Measurements from ENCODE around the gene ZNF184. TPM values are rescaled to one million over a fixed set of nuclear protein-coding genes. Genes with fewer than 3 reads are reported as not detected.

The ZNF184 gene
- polyA plus RNA-seq, 1 donor from 2014 or later = 16.4 TPM

DNA sequence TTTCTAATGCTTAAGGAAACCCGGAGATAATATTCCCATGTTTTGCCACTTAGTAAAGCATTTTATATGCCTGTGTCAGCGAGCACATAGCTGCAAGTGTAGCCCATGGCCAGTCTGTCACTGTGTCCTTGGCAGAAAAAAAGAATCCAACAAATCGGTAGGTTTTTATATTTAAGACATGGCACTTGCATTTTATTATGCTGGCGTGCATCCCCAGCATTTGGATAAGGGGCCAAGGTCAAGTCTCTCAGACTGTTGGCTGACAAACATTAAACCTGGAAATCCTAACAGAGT lies 1.2 kb upstream of the ZNF184 start:
- Histone ChIP-seq H3K4me2 (ENCODE audit: low read length) (no peak overlapping the region), H3K9me3 (ENCODE audit: low read length) (no peaks in the 10 kb centered on the region), H3K27me3 (ENCODE audit: insufficient read depth, low read depth, low read length) (no peaks in the 10 kb centered on the region), H4K20me1 (ENCODE audit: insufficient read depth) (no peaks in the 10 kb centered on the region), H3K79me2 (replicated peaks; ENCODE audit: insufficient read depth, low read length) (peaks cover 15% of the 10 kb centered on the region), H3K4me3 (ENCODE audit: low read length) (peak overlapping the region; percentile 87), H3F3A (ENCODE audit: insufficient read depth, low read length, poor library complexity, severe bottlenecking) (peaks cover 4% of the 10 kb centered on the region), H3K36me3 (ENCODE audit: insufficient read depth, low read length) (no peaks in the 10 kb centered on the region), H3K9ac (ENCODE audit: low read length) (no peak overlapping the region), H3K27ac (ENCODE audit: low read length) (no peak overlapping the region), H2AFZ (ENCODE audit: low read depth, low read length) (no peak overlapping the region), H3K9me2 (ENCODE audit: insufficient read depth, low read length) (no peaks in the 10 kb centered on the region)
- no peak for TF ChIP-seq TAF1 (IDR thresholded peaks at IDR 0.05; ENCODE audit: low read depth)
- TF ChIP-seq POLR2AphosphoS5 (IDR thresholded peaks at IDR 0.05) = no peak
- no peak for TF ChIP-seq EP300 (conservative IDR thresholded peaks at IDR 0.05; ENCODE audit: poor library complexity, severe bottlenecking)
- TF ChIP-seq, protein P1, sequence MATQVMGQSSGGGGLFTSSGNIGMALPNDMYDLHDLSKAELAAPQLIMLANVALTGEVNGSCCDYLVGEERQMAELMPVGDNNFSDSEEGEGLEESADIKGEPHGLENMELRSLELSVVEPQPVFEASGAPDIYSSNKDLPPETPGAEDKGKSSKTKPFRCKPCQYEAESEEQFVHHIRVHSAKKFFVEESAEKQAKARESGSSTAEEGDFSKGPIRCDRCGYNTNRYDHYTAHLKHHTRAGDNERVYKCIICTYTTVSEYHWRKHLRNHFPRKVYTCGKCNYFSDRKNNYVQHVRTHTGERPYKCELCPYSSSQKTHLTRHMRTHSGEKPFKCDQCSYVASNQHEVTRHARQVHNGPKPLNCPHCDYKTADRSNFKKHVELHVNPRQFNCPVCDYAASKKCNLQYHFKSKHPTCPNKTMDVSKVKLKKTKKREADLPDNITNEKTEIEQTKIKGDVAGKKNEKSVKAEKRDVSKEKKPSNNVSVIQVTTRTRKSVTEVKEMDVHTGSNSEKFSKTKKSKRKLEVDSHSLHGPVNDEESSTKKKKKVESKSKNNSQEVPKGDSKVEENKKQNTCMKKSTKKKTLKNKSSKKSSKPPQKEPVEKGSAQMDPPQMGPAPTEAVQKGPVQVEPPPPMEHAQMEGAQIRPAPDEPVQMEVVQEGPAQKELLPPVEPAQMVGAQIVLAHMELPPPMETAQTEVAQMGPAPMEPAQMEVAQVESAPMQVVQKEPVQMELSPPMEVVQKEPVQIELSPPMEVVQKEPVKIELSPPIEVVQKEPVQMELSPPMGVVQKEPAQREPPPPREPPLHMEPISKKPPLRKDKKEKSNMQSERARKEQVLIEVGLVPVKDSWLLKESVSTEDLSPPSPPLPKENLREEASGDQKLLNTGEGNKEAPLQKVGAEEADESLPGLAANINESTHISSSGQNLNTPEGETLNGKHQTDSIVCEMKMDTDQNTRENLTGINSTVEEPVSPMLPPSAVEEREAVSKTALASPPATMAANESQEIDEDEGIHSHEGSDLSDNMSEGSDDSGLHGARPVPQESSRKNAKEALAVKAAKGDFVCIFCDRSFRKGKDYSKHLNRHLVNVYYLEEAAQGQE (IDR thresholded peaks at IDR 0.05; ENCODE audit: borderline replicate concordance) = no peak
- TF ChIP-seq SMC3 (conservative IDR thresholded peaks at IDR 0.05; ENCODE audit: poor library complexity) = no peak
- TF ChIP-seq EZH2 (IDR thresholded peaks at IDR 0.05; ENCODE audit: borderline replicate concordance, insufficient read depth, low read length, poor library complexity, severe bottlenecking) = no peak
- TF ChIP-seq MXI1 (conservative IDR thresholded peaks at IDR 0.05; ENCODE audit: poor library complexity, severe bottlenecking) = no peak
- no peak for TF ChIP-seq RAD21 (conservative IDR thresholded peaks at IDR 0.05)
- no peak for TF ChIP-seq CTCF (IDR thresholded peaks at IDR 0.05; ENCODE audit: poor library complexity, severe bottlenecking)

- Histone ChIP-seq H3K4me3 (ENCODE audit: low read length) (peak overlapping the region; percentile 87), H3K36me3 (ENCODE audit: insufficient read depth, low read length) (no peaks in the 10 kb centered on the region), H4K20me1 (ENCODE audit: insufficient read depth) (no peaks in the 10 kb centered on the region), H3K4me2 (ENCODE audit: low read length) (peak overlapping the region; percentile 60), H3K27me3 (ENCODE audit: insufficient read depth, low read depth, low read length) (no peaks in the 10 kb centered on the region), H3K9me2 (ENCODE audit: insufficient read depth, low read length) (no peaks in the 10 kb centered on the region), H3K27ac (ENCODE audit: low read length) (peak overlapping the region; percentile 93), H3K9ac (ENCODE audit: low read length) (peak overlapping the region; percentile 92), H2AFZ (ENCODE audit: low read depth, low read length) (peak overlapping the region; percentile 89), H3F3A (ENCODE audit: insufficient read depth, low read length, poor library complexity, severe bottlenecking) (no peaks in the 10 kb centered on the region), H3K9me3 (ENCODE audit: low read length) (no peaks in the 10 kb centered on the region), H3K79me2 (replicated peaks; ENCODE audit: insufficient read depth, low read length) (peaks cover 24% of the 10 kb centered on the region)
- TF ChIP-seq TAF1 (IDR thresholded peaks at IDR 0.05; ENCODE audit: low read depth) (peak; percentile 25), RAD21 (conservative IDR thresholded peaks at IDR 0.05) (no peak), CTCF (IDR thresholded peaks at IDR 0.05; ENCODE audit: poor library complexity, severe bottlenecking) (no peak), EP300 (conservative IDR thresholded peaks at IDR 0.05; ENCODE audit: poor library complexity, severe bottlenecking) (no peak), MXI1 (conservative IDR thresholded peaks at IDR 0.05; ENCODE audit: poor library complexity, severe bottlenecking) (no peak), SMC3 (conservative IDR thresholded peaks at IDR 0.05; ENCODE audit: poor library complexity) (peak; percentile 14), EZH2 (IDR thresholded peaks at IDR 0.05; ENCODE audit: borderline replicate concordance, insufficient read depth, low read length, poor library complexity, severe bottlenecking) (no peak), POLR2AphosphoS5 (IDR thresholded peaks at IDR 0.05) (peak; percentile 38)
- TF ChIP-seq, protein P1 (IDR thresholded peaks at IDR 0.05; ENCODE audit: borderline replicate concordance) = no peak
Observed at GRCh38 chr6:27472182-27472616, 706 bp downstream of the ZNF184 start.
